Measurements from ENCODE around the gene UCHL5.
A peak's percentile ranks its signal among the peaks of the same experiment; 100 is the strongest.
"Not testable (repeated sequence)": the region's sequence is repeated elsewhere in the genome, so short reads cannot be mapped to it uniquely, and the experiment has no call there.

Gene UCHL5

GRCh38 chr1:193013005-193013404, 46.2 kb downstream of the UCHL5 start:
- no peak overlapping the region for H3K4me3 ChIP-seq (ENCODE audit: low read depth, low read length)
- TF ChIP-seq, protein P1, sequence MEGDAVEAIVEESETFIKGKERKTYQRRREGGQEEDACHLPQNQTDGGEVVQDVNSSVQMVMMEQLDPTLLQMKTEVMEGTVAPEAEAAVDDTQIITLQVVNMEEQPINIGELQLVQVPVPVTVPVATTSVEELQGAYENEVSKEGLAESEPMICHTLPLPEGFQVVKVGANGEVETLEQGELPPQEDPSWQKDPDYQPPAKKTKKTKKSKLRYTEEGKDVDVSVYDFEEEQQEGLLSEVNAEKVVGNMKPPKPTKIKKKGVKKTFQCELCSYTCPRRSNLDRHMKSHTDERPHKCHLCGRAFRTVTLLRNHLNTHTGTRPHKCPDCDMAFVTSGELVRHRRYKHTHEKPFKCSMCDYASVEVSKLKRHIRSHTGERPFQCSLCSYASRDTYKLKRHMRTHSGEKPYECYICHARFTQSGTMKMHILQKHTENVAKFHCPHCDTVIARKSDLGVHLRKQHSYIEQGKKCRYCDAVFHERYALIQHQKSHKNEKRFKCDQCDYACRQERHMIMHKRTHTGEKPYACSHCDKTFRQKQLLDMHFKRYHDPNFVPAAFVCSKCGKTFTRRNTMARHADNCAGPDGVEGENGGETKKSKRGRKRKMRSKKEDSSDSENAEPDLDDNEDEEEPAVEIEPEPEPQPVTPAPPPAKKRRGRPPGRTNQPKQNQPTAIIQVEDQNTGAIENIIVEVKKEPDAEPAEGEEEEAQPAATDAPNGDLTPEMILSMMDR (IDR thresholded peaks at IDR 0.05; ENCODE audit: insufficient read depth, low read depth, low read length, missing control alignments): no peak
- DNase-seq (ENCODE audit: low read depth): no peak

DNA sequence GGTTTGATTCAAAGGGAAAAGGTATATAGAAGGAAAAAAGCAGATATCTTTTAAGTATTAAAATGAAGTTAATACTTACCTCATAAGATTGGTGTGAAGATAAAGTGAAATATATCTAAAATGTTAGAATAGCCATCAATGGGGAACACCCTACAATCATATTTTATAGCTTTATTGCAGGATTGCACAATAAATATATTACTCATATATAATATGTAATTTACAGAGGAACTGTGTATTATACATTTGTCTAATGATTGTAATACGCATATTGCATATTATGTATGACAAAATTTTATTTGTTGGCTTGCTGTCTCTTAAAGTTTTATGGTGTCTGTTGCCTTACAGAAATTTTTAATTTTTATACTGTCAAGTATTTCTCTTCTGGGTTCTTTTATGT, 47.8 kb downstream of the UCHL5 start:
- no peak for DNase-seq (ENCODE audit: low read depth)
- no peak overlapping the region for H3K4me3 ChIP-seq (ENCODE audit: low read depth, low read length)
- TF ChIP-seq, protein P1 (IDR thresholded peaks at IDR 0.05; ENCODE audit: insufficient read depth, low read depth, low read length, missing control alignments): no peak

DNA sequence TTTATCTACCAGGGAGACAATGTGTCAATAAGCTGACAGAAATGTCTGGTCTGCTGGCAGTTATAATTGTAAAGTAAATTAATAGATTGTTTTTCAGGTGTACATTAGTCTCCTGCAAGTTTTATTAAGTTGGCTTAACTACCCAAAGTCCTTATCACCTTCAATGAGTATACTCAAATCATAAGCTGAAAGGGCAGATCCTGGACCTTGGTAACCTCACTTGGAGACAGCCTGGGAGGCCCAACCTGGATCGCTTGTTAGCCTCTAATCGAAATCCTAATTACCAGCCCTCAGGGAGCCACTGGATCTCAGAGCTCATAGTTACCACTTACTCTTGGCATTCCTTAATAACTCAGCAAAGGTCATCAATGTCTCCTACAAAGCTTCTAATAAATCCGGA, 49.7 kb downstream of the UCHL5 start:
- DNase-seq (ENCODE audit: low read depth): no peak
- TF ChIP-seq, protein P1 (IDR thresholded peaks at IDR 0.05; ENCODE audit: insufficient read depth, low read depth, low read length, missing control alignments): no peak

GRCh38 chr1:193005785-193006184, 53.4 kb downstream of the UCHL5 start:
- TF ChIP-seq, protein P1 (IDR thresholded peaks at IDR 0.05; ENCODE audit: insufficient read depth, low read depth, low read length, missing control alignments): no peak
- DNase-seq (ENCODE audit: low read depth): no peak
- H3K4me3 ChIP-seq (ENCODE audit: low read depth, low read length): no peak overlapping the region

More for the DNA sequence above, 49.7 kb downstream of the UCHL5 start:
- no peak overlapping the region for H3K4me3 ChIP-seq (ENCODE audit: low read depth, low read length)

GRCh38 chr1:192998536-192998935, 60.6 kb downstream of the UCHL5 start:
- no peak overlapping the region for H3K4me3 ChIP-seq (ENCODE audit: low read depth, low read length)
- TF ChIP-seq, protein P1 (IDR thresholded peaks at IDR 0.05; ENCODE audit: insufficient read depth, low read depth, low read length, missing control alignments): peak; percentile 36
- no peak for DNase-seq (ENCODE audit: low read depth)

GRCh38 chr1:192994141-192994540, 65.0 kb downstream of the UCHL5 start:
- DNase-seq (ENCODE audit: low read depth): no peak
- H3K4me3 ChIP-seq (ENCODE audit: low read depth, low read length): no peak overlapping the region
- TF ChIP-seq, protein P1 (IDR thresholded peaks at IDR 0.05; ENCODE audit: insufficient read depth, low read depth, low read length, missing control alignments): no peak

GRCh38 chr1:192993426-192994085, 65.6 kb downstream of the UCHL5 start:
- TF ChIP-seq, protein P1 (IDR thresholded peaks at IDR 0.05; ENCODE audit: insufficient read depth, low read depth, low read length, missing control alignments): no peak
- DNase-seq (ENCODE audit: low read depth): peak; percentile 27
- no peak overlapping the region for H3K4me3 ChIP-seq (ENCODE audit: low read depth, low read length)

- DNase-seq (ENCODE audit: low read depth); H3K4me3 ChIP-seq (ENCODE audit: low read depth, low read length): not testable (repeated sequence)
These were observed 72.3 kb downstream of the UCHL5 start for GRCh38 chr1:192986748-192987334.

Data from GM12865 (cell line).